HepG2 (cell line): ENCODE data around the gene CENPL. TPM values are rescaled to one million over a fixed set of nuclear protein-coding genes. Genes with fewer than 3 reads are reported as not detected.

Source experiments
- CBX1 ChIP-seq: IDR thresholded peaks from one replicate; pipeline ENCODE4 v1.6.1; 2016; ENCODE audit warnings: antibody characterized with exemption, low read depth
- CBX2 ChIP-seq, 2 experiments: fragments of 200-600 bp in 1 of 2; sonication (generic); formaldehyde crosslinking in 1 of 2; IDR thresholded peaks; 2 replicates each; pipeline versions ENCODE4 v1.7.0 to v1.8.1; 2018 to 2022; ENCODE audit warnings: low read depth in 2 of 2, low read length in 1 of 2, mild to moderate bottlenecking in 1 of 2, missing genetic modification reagents in 1 of 2
- CHD2 ChIP-seq: IDR thresholded peaks from 2 replicates; pipeline ENCODE4 v1.6.1; 2011; ENCODE audit warnings: low read depth, low read length, improper control_type of control experiment
- EEA1 ChIP-seq: sonication (generic); formaldehyde crosslinking; IDR thresholded peaks from 2 replicates; pipeline ENCODE4 v1.5.1; 2020; ENCODE audit warnings: mild to moderate bottlenecking, missing genetic modification reagents, borderline replicate concordance
- GPN1 ChIP-seq: sonication (generic); formaldehyde crosslinking; IDR thresholded peaks from 2 replicates; pipeline ENCODE4 v1.5.1; 2020; ENCODE audit warnings: missing genetic modification reagents, borderline replicate concordance
- HIC2 ChIP-seq: sonication (generic); formaldehyde crosslinking; IDR thresholded peaks from 2 replicates; pipeline ENCODE4 v1.9.0; 2022; ENCODE audit warnings: low read depth, missing genetic modification reagents
- HOXA9 ChIP-seq: sonication (generic); formaldehyde crosslinking; IDR thresholded peaks from 2 replicates; pipeline ENCODE4 v1.8.1; 2022; ENCODE audit warnings: missing genetic modification reagents, mild to moderate bottlenecking, moderate library complexity, borderline replicate concordance
- KAT2B ChIP-seq: fragments of 150-350 bp; IDR thresholded peaks from 2 replicates; pipeline ENCODE4 v1.6.1; 2014; ENCODE audit warnings: low read depth, low read length, borderline replicate concordance
- MAZ ChIP-seq, 2 experiments: sonication (generic) in 1 of 2; formaldehyde crosslinking in 1 of 2; IDR thresholded peaks; 2 replicates each; pipeline versions ENCODE4 v1.5.0 to v1.6.1; 2012 to 2020; ENCODE audit warnings: low read depth in 2 of 2, mild to moderate bottlenecking in 2 of 2, borderline replicate concordance in 1 of 2, improper control_type of control experiment in 1 of 2, low read length in 1 of 2, missing genetic modification reagents in 1 of 2, moderate library complexity in 1 of 2
- PRMT3 ChIP-seq: sonication (generic); formaldehyde crosslinking; IDR thresholded peaks from 2 replicates; pipeline ENCODE4 v1.8.1; 2022; ENCODE audit warnings: low read depth, mild to moderate bottlenecking, moderate library complexity, missing genetic modification reagents, borderline replicate concordance
- RFX5 ChIP-seq: IDR thresholded peaks from 2 replicates; pipeline ENCODE4 v1.6.1; 2011; ENCODE audit warnings: low read depth, low read length, improper control_type of control experiment
- TEAD2 ChIP-seq: sonication (generic); formaldehyde crosslinking; IDR thresholded peaks from 2 replicates; pipeline ENCODE4 v1.9.0; 2021; ENCODE audit warnings: missing genetic modification reagents
- YY1 ChIP-seq: IDR thresholded peaks from 2 replicates; pipeline ENCODE4 v1.6.1; 2011; ENCODE audit warnings: low read length, low read depth, moderate library complexity, mild to moderate bottlenecking; ENCODE audit not compliant: insufficient read depth, insufficient replicate concordance
- ZBTB38 ChIP-seq: sonication (generic); formaldehyde crosslinking; IDR thresholded peaks from 2 replicates; pipeline ENCODE4 v1.5.1; 2020; ENCODE audit warnings: mild to moderate bottlenecking, missing genetic modification reagents
- ZNF136 ChIP-seq: sonication (generic); formaldehyde crosslinking; IDR thresholded peaks from 2 replicates; pipeline ENCODE4 v1.8.1; 2022; ENCODE audit warnings: low read depth, mild to moderate bottlenecking, moderate library complexity, missing genetic modification reagents
- ZNF280B ChIP-seq: sonication (generic); formaldehyde crosslinking; IDR thresholded peaks from 2 replicates; pipeline ENCODE4 v1.5.0; 2020; ENCODE audit warnings: missing genetic modification reagents, mild to moderate bottlenecking, borderline replicate concordance
- ZNF331 ChIP-seq: sonication (generic); formaldehyde crosslinking; IDR thresholded peaks from 2 replicates; pipeline ENCODE4 v1.4.0; 2020; ENCODE audit warnings: missing genetic modification reagents
- ZNF382 ChIP-seq: sonication (generic); formaldehyde crosslinking; IDR thresholded peaks from 2 replicates; pipeline ENCODE4 v1.5.0; 2020; ENCODE audit warnings: missing genetic modification reagents, mild to moderate bottlenecking, borderline replicate concordance
- ZNF446 ChIP-seq: sonication (generic); formaldehyde crosslinking; IDR thresholded peaks from 2 replicates; pipeline ENCODE4 v1.5.0; 2020; ENCODE audit warnings: mild to moderate bottlenecking, missing genetic modification reagents
- ZNF460 ChIP-seq: sonication (generic); formaldehyde crosslinking; IDR thresholded peaks from 2 replicates; pipeline ENCODE4 v1.5.1; 2020; ENCODE audit warnings: missing genetic modification reagents, mild to moderate bottlenecking, borderline replicate concordance
- ZNF619 ChIP-seq: sonication (generic); formaldehyde crosslinking; IDR thresholded peaks from 2 replicates; pipeline ENCODE4 v1.4.0; 2020; ENCODE audit warnings: mild to moderate bottlenecking, missing genetic modification reagents
- ZNF841 ChIP-seq: sonication (generic); formaldehyde crosslinking; IDR thresholded peaks from 2 replicates; pipeline ENCODE4 v1.8.1; 2023; ENCODE audit warnings: missing genetic modification reagents, borderline replicate concordance
- polyA plus RNA-seq, 8 experiments: library from polyadenylated mRNA; depleted of rRNA in 3 of 8; stranded (reverse) in 7 of 8; unstranded in 1 of 8; fragments of >200 nt; fragmentation: Illumina TruSeq in 4 of 8; extraction: Trizol in 4 of 8; gene quantifications; 2 replicates each; pipeline versions ENCODE4 v1.2.1 to v1.2.3, GENCODE V29; 2011 to 2016; ENCODE audit warnings: low read depth in 4 of 8, missing spikeins in 1 of 8, mixed read lengths in 1 of 8; ENCODE audit not compliant: insufficient read depth in 1 of 8
- total RNA-seq, 5 experiments: library from RNA; depleted of rRNA; stranded (reverse); fragments of >200 nt; fragmentation: Illumina TruSeq; extraction: Trizol; gene quantifications; 2 replicates each; pipeline ENCODE4 v1.2.3, GENCODE V29; 2016; ENCODE audit warnings: low read depth in 1 of 5
- TF ChIP-seq, protein P1 (sequence below): sonication (generic); formaldehyde crosslinking; IDR thresholded peaks from 2 replicates; pipeline ENCODE4 v1.4.0; 2020; ENCODE audit warnings: missing genetic modification reagents, low read depth, mild to moderate bottlenecking, borderline replicate concordance

The CENPL gene
- total and polyA plus RNA-seq, 2 of the 13 experiments (the other 11 are each of a cell fraction or from before 2014, with no cell fraction given) = 4.4 to 14.2 TPM

- TF ChIP-seq ZNF446 (CRISPR knock-in tag) (no peak), ZNF619 (no peak; the same call in none of the 2 replicates), KAT2B (no peak), ZNF460 (CRISPR knock-in tag) (peak; percentile 92), ZBTB38 (CRISPR knock-in tag) (peak; percentile 23; the same call in 1 of the 2 replicates), CHD2 (no peak), HIC2 (no peak), PRMT3 (CRISPR knock-in tag) (no peak), EEA1 (CRISPR knock-in tag) (no peak), ZNF841 (no peak), ZNF280B (CRISPR knock-in tag) (no peak), MAZ (IDR thresholded peaks at IDR 0.05; ENCODE audit: borderline replicate concordance, low read depth, low read length) (no peak), MAZ (CRISPR knock-in tag; IDR thresholded peaks at IDR 0.05; ENCODE audit: low read depth) (no peak), GPN1 (CRISPR knock-in tag) (no peak), CBX2 (IDR thresholded peaks at IDR 0.05; ENCODE audit: low read depth, low read length) (no peak), CBX2 (CRISPR knock-in tag; IDR thresholded peaks at IDR 0.05; ENCODE audit: low read depth) (no peak), HOXA9 (CRISPR knock-in tag) (no peak), TEAD2 (no peak), ZNF331 (no peak), ZNF382 (CRISPR knock-in tag) (no peak), YY1 (no peak), CBX1 (no peak), ZNF136 (CRISPR knock-in tag) (no peak), RFX5 (no peak)
- TF ChIP-seq, protein P1, sequence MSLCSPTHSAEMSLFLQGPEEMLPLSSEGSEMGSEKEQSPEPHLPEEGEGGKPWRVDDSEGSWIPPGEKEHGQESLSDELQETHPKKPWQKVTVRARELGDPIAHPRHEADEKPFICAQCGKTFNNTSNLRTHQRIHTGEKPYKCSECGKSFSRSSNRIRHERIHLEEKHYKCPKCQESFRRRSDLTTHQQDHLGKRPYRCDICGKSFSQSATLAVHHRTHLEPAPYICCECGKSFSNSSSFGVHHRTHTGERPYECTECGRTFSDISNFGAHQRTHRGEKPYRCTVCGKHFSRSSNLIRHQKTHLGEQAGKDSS (CRISPR knock-in tag) = no peak
Observed at GRCh38 chr1:173867141-173867752, 42.6 kb upstream of the CENPL start (continued).
